CD8-positive, alpha-beta memory T cell (primary cell): ENCODE measurements around the gene NELFE. TPM values are rescaled to one million over a fixed set of nuclear protein-coding genes. Genes with fewer than 3 reads are reported as not detected.

Experiments used
- CTCF ChIA-PET: fragments of 350-600 bp; sonication (Branson Sonifier 250); formaldehyde crosslinking; loops from one replicate; lab custom pipeline; 2021; ENCODE audit warnings: antibody characterized with exemption; lab: Charles Lee
- POLR2A ChIA-PET: fragments of 350-600 bp; sonication (Branson Sonifier 250); formaldehyde crosslinking; loops from one replicate; lab custom pipeline; 2021; ENCODE audit warnings: antibody characterized with exemption; lab: Charles Lee
- DNase-seq, 5 donors: peaks; one replicate each; pipeline versions ENCODE4 v3.0.0 to v3.0.0-alpha.2; 2020 to 2022; ENCODE audit warnings: mixed read lengths in 1 of 5
- H3K27ac ChIP-seq: one replicate; pipeline ENCODE4 v1.7.0; 2013; ENCODE audit warnings: low read depth, mild to moderate bottlenecking, low read length, moderate library complexity
- H3K27me3 ChIP-seq: 2 replicates; pipeline ENCODE4 v1.7.0; 2013; ENCODE audit warnings: low read length, mild to moderate bottlenecking; ENCODE audit not compliant: insufficient read depth, poor library complexity, severe bottlenecking
- H3K36me3 ChIP-seq: 2 replicates; pipeline ENCODE4 v1.7.0; 2013; ENCODE audit warnings: mild to moderate bottlenecking, low read length, moderate library complexity; ENCODE audit not compliant: insufficient read depth
- H3K4me1 ChIP-seq: 2 replicates; pipeline ENCODE4 v1.7.0; 2013; ENCODE audit warnings: mild to moderate bottlenecking, low read length, moderate library complexity; ENCODE audit not compliant: insufficient read depth
- H3K4me3 ChIP-seq: 2 replicates; pipeline ENCODE4 v1.7.0; 2013; ENCODE audit warnings: mild to moderate bottlenecking, low read length
- H3K9me3 ChIP-seq: 2 replicates; pipeline ENCODE4 v1.7.0; 2013; ENCODE audit warnings: mild to moderate bottlenecking, low read length
- H3K27ac Mint-ChIP-seq, 8 donors: one replicate each; pipeline ENCODE4 v1.8.0; 2020 to 2021; ENCODE audit warnings: mixed read lengths in 8 of 8, mild to moderate bottlenecking in 6 of 8, inconsistent platforms in 3 of 8, moderate library complexity in 3 of 8
- H3K27me3 Mint-ChIP-seq, 2 donors: one replicate each; pipeline ENCODE4 v1.8.0; 2020 to 2021; ENCODE audit warnings: mixed read lengths in 2 of 2, mild to moderate bottlenecking in 1 of 2, moderate library complexity in 1 of 2
- H3K36me3 Mint-ChIP-seq, 3 donors: one replicate each; pipeline ENCODE4 v1.8.0; 2020 to 2021; ENCODE audit warnings: mixed read lengths in 3 of 3, inconsistent platforms in 1 of 3, mild to moderate bottlenecking in 1 of 3
- H3K4me1 Mint-ChIP-seq, 3 donors: one replicate each; pipeline ENCODE4 v1.8.0; 2020 to 2021; ENCODE audit warnings: mixed read lengths in 3 of 3, inconsistent platforms in 1 of 3, mild to moderate bottlenecking in 1 of 3
- H3K4me3 Mint-ChIP-seq, 7 donors: one replicate each; pipeline ENCODE4 v1.8.0; 2020 to 2021; ENCODE audit warnings: mixed read lengths in 7 of 7, mild to moderate bottlenecking in 6 of 7, moderate library complexity in 4 of 7, inconsistent platforms in 2 of 7
- H3K9me3 Mint-ChIP-seq, 5 donors: one replicate each; pipeline ENCODE4 v1.8.0; 2020 to 2022; ENCODE audit warnings: mixed read lengths in 5 of 5, mild to moderate bottlenecking in 3 of 5, moderate library complexity in 2 of 5, inconsistent platforms in 1 of 5
- polyA plus RNA-seq: library from polyadenylated mRNA; unstranded; fragments of 300-500 nt; fragmentation: Illumina TruSeq; gene quantifications from one replicate; pipeline ENCODE4 v1.2.3, GENCODE V29; 2021
- total RNA-seq, 2 experiments: library from RNA; stranded (reverse); gene quantifications; one replicate each; pipeline ENCODE4 v1.2.3, GENCODE V29; 2021

The NELFE gene
- total and polyA plus RNA-seq, 3 experiments from 2014 or later, result 79.6 to 90.6 (median 86.1) TPM

GRCh38 chr6:31971279-31971992 lies 12.7 kb upstream of the NELFE start:
- Mint-ChIP-seq H3K4me3 (peak overlapping the region; percentile 97 to 99 (median 98)), H3K27ac (peak overlapping the region; percentile 100), H3K4me1 (peaks cover 32 to 49% (median 43%) of the 10 kb centered on the region in 3 donors), H3K36me3 (peaks cover 0 to 58% (median 9%) of the 10 kb centered on the region in 3 donors), H3K27me3 (peaks cover 0 to 10% of the 10 kb centered on the region in 2 donors), H3K9me3 (no peaks in the 10 kb centered on the region)
- ChIA-PET CTCF (interaction anchor here (0.7 to 1.9 kb wide), 4 partner anchors 10 to 20 kb away, joined by 3 to 8 read pairs (median 3); partner anchors contain the start of gene SKIC2), POLR2A (interaction anchor here (0.7 to 6.3 kb wide), 10 partner anchors 13 to 1905 kb away, joined by 3 to 71 read pairs (median 3); partner anchors contain the start of genes ABHD16A, C6orf47, CSNK2B and EHMT2)
- H3K9me3 ChIP-seq, result no peaks in the 10 kb centered on the region
- H3K27ac ChIP-seq, result peak overlapping the region; percentile 100
- H3K4me1 ChIP-seq, result peaks cover 30% of the 10 kb centered on the region
- peaks cover 28% of the 10 kb centered on the region for H3K36me3 ChIP-seq
- peak overlapping the region; percentile 93 for H3K4me3 ChIP-seq
- DNase-seq, result peak in 1 of 5 donors; percentile 45
- H3K27me3 ChIP-seq, result no peaks in the 10 kb centered on the region

DNA sequence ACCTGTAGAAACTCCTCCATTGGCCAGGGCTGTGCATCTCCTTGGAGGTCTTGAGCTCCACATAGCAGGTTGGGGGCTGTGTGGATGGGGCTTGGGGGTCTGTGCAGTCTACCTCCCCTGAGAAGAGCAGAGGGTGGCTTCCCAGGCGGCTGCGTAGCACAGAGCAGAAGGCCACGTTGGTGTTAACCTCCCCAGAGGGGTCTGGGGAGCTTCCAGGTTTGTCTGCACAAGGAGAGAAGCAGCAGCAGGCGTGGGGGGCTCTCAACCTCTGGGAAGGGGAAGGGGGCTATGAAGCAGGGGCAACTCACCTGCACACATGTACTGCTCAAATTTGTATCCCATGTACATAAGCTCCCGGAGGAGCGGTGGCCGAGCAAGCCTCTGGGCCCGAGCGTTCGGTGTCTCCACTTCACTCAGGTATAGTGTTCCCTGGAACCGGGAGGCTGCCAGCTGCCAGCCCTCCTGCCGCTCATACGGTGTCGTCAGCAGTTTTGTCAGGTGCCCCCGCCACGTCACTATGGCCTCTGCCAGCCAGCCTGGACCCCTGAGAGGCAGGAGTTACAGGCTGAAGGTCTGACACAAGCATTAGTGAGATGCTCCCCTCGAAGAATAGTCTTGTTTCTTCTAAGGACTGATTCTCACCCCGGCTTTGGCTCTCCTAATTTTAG lies 12.0 kb upstream of the NELFE start:
- H3K27ac ChIP-seq, result peak overlapping the region; percentile 100
- no peaks in the 10 kb centered on the region for H3K9me3 ChIP-seq
- H3K4me1 Mint-ChIP-seq, result peaks cover 32 to 49% (median 43%) of the 10 kb centered on the region in 3 donors
- H3K27ac Mint-ChIP-seq, result peak overlapping the region; percentile 100
- no peaks in the 10 kb centered on the region for H3K9me3 Mint-ChIP-seq
- no peaks in the 10 kb centered on the region for H3K27me3 ChIP-seq
- ChIA-PET CTCF (interaction anchor here (0.8 to 1.9 kb wide), 3 partner anchors 11 to 18 kb away, joined by 3 to 8 read pairs (median 4); partner anchors contain the start of gene SKIC2), POLR2A (interaction anchor here (1.8 to 6.3 kb wide), 3 partner anchors 13 to 268 kb away, joined by 6 to 71 read pairs (median 7); partner anchors contain the start of genes ABHD16A, EHMT2, NELFE and SKIC2)
- H3K27me3 Mint-ChIP-seq, result peaks cover 0 to 10% of the 10 kb centered on the region in 2 donors
- peaks cover 34% of the 10 kb centered on the region for H3K36me3 ChIP-seq
- H3K4me3 ChIP-seq, result no peak overlapping the region
- H3K36me3 Mint-ChIP-seq, result peaks cover 0 to 65% (median 9%) of the 10 kb centered on the region in 3 donors
- DNase-seq, result peak in 1 of 5 donors; percentile 52
- H3K4me3 Mint-ChIP-seq, result peak overlapping the region; percentile 87 to 99 (median 98)
- peaks cover 30% of the 10 kb centered on the region for H3K4me1 ChIP-seq

GRCh38 chr6:31969712-31970603 lies 11.2 kb upstream of the NELFE start:
- H3K4me1 Mint-ChIP-seq, result peaks cover 32 to 49% (median 43%) of the 10 kb centered on the region in 3 donors
- POLR2A ChIA-PET, result interaction anchor here (2.0 to 6.3 kb wide), 2 partner anchors 12 to 72 kb away, joined by 6 to 71 read pairs; partner anchors contain the start of genes EHMT2, NELFE and SKIC2

GRCh38 chr6:31968791-31969711 lies 10.3 kb upstream of the NELFE start:
- no peaks in the 10 kb centered on the region for H3K27me3 ChIP-seq
- POLR2A ChIA-PET, result interaction anchor here (6.3 kb wide), 1 partner anchor 11 kb away, joined by 71 read pairs; the partner anchor contains the start of genes NELFE and SKIC2
- peaks cover 30 to 45% (median 43%) of the 10 kb centered on the region in 3 donors for H3K4me1 Mint-ChIP-seq

More at GRCh38 chr6:31969712-31970603, 11.2 kb upstream of the NELFE start:
- CTCF ChIA-PET, result interaction anchor here (0.8 to 1.9 kb wide), 2 partner anchors 11 to 17 kb away, joined by 4 to 8 read pairs; partner anchors contain the start of gene SKIC2
- Histone ChIP-seq H3K9me3 (no peaks in the 10 kb centered on the region), H3K27ac (peak overlapping the region; percentile 100), H3K27me3 (no peaks in the 10 kb centered on the region), H3K4me1 (peaks cover 30% of the 10 kb centered on the region), H3K36me3 (peaks cover 42% of the 10 kb centered on the region), H3K4me3 (no peak overlapping the region)
- DNase-seq, result peak in 1 of 5 donors; percentile 46
- Mint-ChIP-seq H3K27ac (peak overlapping the region; percentile 92 to 100 (median 100)), H3K36me3 (peaks cover 0 to 71% (median 11%) of the 10 kb centered on the region in 3 donors), H3K4me3 (peak overlapping the region; percentile 34 to 99 (median 87)), H3K27me3 (peaks cover 0 to 10% of the 10 kb centered on the region in 2 donors), H3K9me3 (no peaks in the 10 kb centered on the region)

DNA sequence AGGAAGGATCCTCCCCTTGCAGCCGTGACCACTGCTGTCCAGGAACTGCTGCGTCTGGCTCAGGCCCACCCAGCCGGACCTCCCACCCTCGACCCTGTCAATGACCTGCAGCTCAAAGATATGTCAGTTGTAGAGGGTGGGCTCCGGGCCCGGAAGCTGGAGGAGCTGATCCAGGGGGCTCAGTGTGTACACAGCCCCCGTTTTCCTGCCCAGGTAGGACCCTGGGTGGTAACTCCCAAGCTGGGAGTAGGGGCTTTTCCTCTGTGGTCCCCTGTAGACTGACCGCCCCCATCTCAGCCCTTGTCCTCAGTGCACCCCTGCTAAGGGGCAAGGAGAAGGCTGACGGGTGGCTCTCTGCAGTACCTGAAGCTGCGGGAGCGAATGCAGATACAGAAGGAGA lies 9.6 kb upstream of the NELFE start:
- CTCF ChIA-PET, result no interaction called here
- Histone ChIP-seq H3K4me1 (peaks cover 27% of the 10 kb centered on the region), H3K36me3 (peaks cover 52% of the 10 kb centered on the region), H3K27ac (no peak overlapping the region), H3K9me3 (no peaks in the 10 kb centered on the region), H3K27me3 (no peaks in the 10 kb centered on the region), H3K4me3 (no peak overlapping the region)
- POLR2A ChIA-PET, result interaction anchor here (0.6 to 6.3 kb wide), 2 partner anchors 10 to 223 kb away, joined by 3 to 71 read pairs; partner anchors contain the start of genes NELFE and SKIC2
- H3K9me3 Mint-ChIP-seq, result no peaks in the 10 kb centered on the region
- no peak overlapping the region for H3K4me3 Mint-ChIP-seq
- H3K27me3 Mint-ChIP-seq, result peaks cover 0 to 10% of the 10 kb centered on the region in 2 donors
- H3K4me1 Mint-ChIP-seq, result peaks cover 28 to 39% (median 36%) of the 10 kb centered on the region in 3 donors
- no peak for DNase-seq
- H3K36me3 Mint-ChIP-seq, result peaks cover 0 to 85% (median 12%) of the 10 kb centered on the region in 3 donors
- peak overlapping the region in 2 of 8 donors; percentile 100 for H3K27ac Mint-ChIP-seq

More at GRCh38 chr6:31968791-31969711, 10.3 kb upstream of the NELFE start:
- Histone ChIP-seq H3K27ac (peak overlapping the region; percentile 100), H3K9me3 (no peaks in the 10 kb centered on the region), H3K4me1 (peaks cover 30% of the 10 kb centered on the region), H3K4me3 (no peak overlapping the region), H3K36me3 (peaks cover 49% of the 10 kb centered on the region)
- peak in 1 of 5 donors; percentile 44 for DNase-seq
- Mint-ChIP-seq H3K9me3 (no peaks in the 10 kb centered on the region), H3K4me3 (peak overlapping the region in 3 of 7 donors; percentile 57 to 98 (median 87)), H3K36me3 (peaks cover 0 to 78% (median 11%) of the 10 kb centered on the region in 3 donors), H3K27ac (peak overlapping the region; percentile 44 to 100 (median 100)), H3K27me3 (peaks cover 0 to 10% of the 10 kb centered on the region in 2 donors)
- CTCF ChIA-PET, result no interaction called here

DNA sequence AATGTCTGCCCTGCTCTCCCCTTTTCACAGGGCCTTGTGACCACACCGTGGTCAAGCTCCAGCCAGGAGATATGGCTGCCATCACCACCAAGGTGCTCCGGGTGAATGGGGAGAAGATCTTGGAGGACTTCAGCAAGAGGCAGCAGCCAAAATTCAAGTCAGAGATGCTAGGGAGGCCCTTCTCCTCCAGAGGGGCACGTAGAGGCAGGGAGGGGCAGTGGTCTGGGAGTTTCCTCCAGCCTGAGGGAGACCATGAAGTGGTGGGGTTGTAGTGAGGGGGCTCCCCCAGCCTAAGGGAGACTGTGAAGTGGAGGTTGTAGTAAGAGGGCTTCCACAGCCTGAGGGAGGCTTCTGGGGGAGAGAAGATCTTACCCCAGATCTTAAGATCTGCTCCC lies 9.2 kb upstream of the NELFE start:
- ChIA-PET CTCF (no interaction called here), POLR2A (interaction anchor here (0.6 to 6.3 kb wide), 2 partner anchors 10 to 222 kb away, joined by 3 to 71 read pairs; partner anchors contain the start of genes NELFE and SKIC2)
- H3K36me3 Mint-ChIP-seq, result peaks cover 0 to 87% (median 14%) of the 10 kb centered on the region in 3 donors

More for the DNA sequence above, 9.2 kb upstream of the NELFE start:
- Histone ChIP-seq H3K4me1 (peaks cover 23% of the 10 kb centered on the region), H3K36me3 (peaks cover 55% of the 10 kb centered on the region), H3K27ac (no peak overlapping the region), H3K4me3 (no peak overlapping the region), H3K9me3 (no peaks in the 10 kb centered on the region), H3K27me3 (no peaks in the 10 kb centered on the region)
- Mint-ChIP-seq H3K27me3 (peaks cover 0 to 10% of the 10 kb centered on the region in 2 donors), H3K9me3 (no peaks in the 10 kb centered on the region), H3K4me1 (peaks cover 24 to 35% (median 32%) of the 10 kb centered on the region in 3 donors), H3K4me3 (peak overlapping the region in 1 of 7 donors; percentile 37), H3K27ac (peak overlapping the region in 7 of 8 donors; percentile 23 to 100 (median 50))
- DNase-seq, result no peak
